ENCODE measurements around the gene CABP7.
A peak's percentile ranks its signal among the peaks of the same experiment; 100 is the strongest.

CABP7 gene

GRCh38 chr22:29713156-29713727 is 6.6 kb upstream of the CABP7 start:
- Histone ChIP-seq H3K4me3 (no peak overlapping the region), H3K36me3 (no peaks in the 10 kb centered on the region), H3K27me3 (peaks cover 0 to 88% of the 10 kb centered on the region in 2 donors), H3K4me1 (peaks cover 0 to 5% (median 2%) of the 10 kb centered on the region in 4 donors), H3K9me3 (no peaks in the 10 kb centered on the region), H3K27ac (no peak overlapping the region)
- no peak for DNase-seq
- TF ChIP-seq CTCF (IDR thresholded peaks at IDR 0.05) = no peak
- intact Hi-C loops (cut with DNase I; ENCODE audit: low total_unique reads) = no loop called here

- peaks cover 0 to 85% of the 10 kb centered on the region in 2 donors for H3K27me3 ChIP-seq
- peaks cover 0 to 12% (median 7%) of the 10 kb centered on the region in 4 donors for H3K4me1 ChIP-seq
- no peaks in the 10 kb centered on the region for H3K9me3 ChIP-seq
- no peak for DNase-seq
- H3K27ac ChIP-seq = no peak overlapping the region
- no peaks in the 10 kb centered on the region for H3K36me3 ChIP-seq
- intact Hi-C loops (cut with DNase I; ENCODE audit: low total_unique reads) = no loop called here
- no peak for TF ChIP-seq CTCF (IDR thresholded peaks at IDR 0.05)
- no peak overlapping the region for H3K4me3 ChIP-seq
Measured at GRCh38 chr22:29715240-29715639, 4.6 kb upstream of the CABP7 start.

GRCh38 chr22:29715705-29716104 is 4.1 kb upstream of the CABP7 start:
- H3K4me3 ChIP-seq = no peak overlapping the region
- no peaks in the 10 kb centered on the region for H3K36me3 ChIP-seq
- intact Hi-C loops (cut with DNase I; ENCODE audit: low total_unique reads) = no loop called here
- H3K4me1 ChIP-seq = peaks cover 0 to 17% (median 12%) of the 10 kb centered on the region in 4 donors
- H3K27ac ChIP-seq = no peak overlapping the region
- no peaks in the 10 kb centered on the region for H3K9me3 ChIP-seq
- peaks cover 0 to 85% of the 10 kb centered on the region in 2 donors for H3K27me3 ChIP-seq
- no peak for TF ChIP-seq CTCF (IDR thresholded peaks at IDR 0.05)
- no peak for DNase-seq

- DNase-seq = peak in 1 of 2 donors; percentile 33
- Histone ChIP-seq H3K4me1 (peaks cover 0 to 18% (median 13%) of the 10 kb centered on the region in 4 donors), H3K27ac (no peak overlapping the region), H3K9me3 (no peaks in the 10 kb centered on the region), H3K36me3 (no peaks in the 10 kb centered on the region), H3K4me3 (no peak overlapping the region), H3K27me3 (peaks cover 0 to 87% of the 10 kb centered on the region in 2 donors)
- intact Hi-C loops (cut with DNase I; ENCODE audit: low total_unique reads) = no loop called here
- no peak for TF ChIP-seq CTCF (IDR thresholded peaks at IDR 0.05)
Measured at GRCh38 chr22:29716814-29717545, 2.8 kb upstream of the CABP7 start.

- Histone ChIP-seq H3K36me3 (no peaks in the 10 kb centered on the region), H3K27me3 (peaks cover 0 to 95% of the 10 kb centered on the region in 2 donors), H3K9me3 (no peaks in the 10 kb centered on the region), H3K27ac (no peak overlapping the region), H3K4me1 (peaks cover 0 to 18% (median 13%) of the 10 kb centered on the region in 4 donors), H3K4me3 (no peak overlapping the region)
- no peak for TF ChIP-seq CTCF (IDR thresholded peaks at IDR 0.05)
- DNase-seq = no peak
- intact Hi-C loops (cut with DNase I; ENCODE audit: low total_unique reads) = no loop called here
Measured at GRCh38 chr22:29717789-29718188, 2.0 kb upstream of the CABP7 start.
